ENCODE results near the gene THOC5.
"Not testable (repeated sequence)": the region's sequence is repeated elsewhere in the genome, so short reads cannot be mapped to it uniquely, and the experiment has no call there.

THOC5 gene

GRCh38 chr22:29553351-29554224 lies at the start of gene THOC5:
Gene THOC5 (minus strand): TSS chr22:29553757. CDS start chr22:29549147, 4,610 bp downstream.
- peak; percentile 89 for DNase-seq

- DNase-seq: no peak
These were observed 45.1 kb upstream of the THOC5 start for GRCh38 chr22:29598684-29599020.

GRCh38 chr22:29597871-29598683 lies 44.5 kb upstream of the THOC5 start:
- not testable (repeated sequence) for DNase-seq

- no peak for DNase-seq
These were observed 42.9 kb upstream of the THOC5 start for GRCh38 chr22:29596408-29596807.

DNA sequence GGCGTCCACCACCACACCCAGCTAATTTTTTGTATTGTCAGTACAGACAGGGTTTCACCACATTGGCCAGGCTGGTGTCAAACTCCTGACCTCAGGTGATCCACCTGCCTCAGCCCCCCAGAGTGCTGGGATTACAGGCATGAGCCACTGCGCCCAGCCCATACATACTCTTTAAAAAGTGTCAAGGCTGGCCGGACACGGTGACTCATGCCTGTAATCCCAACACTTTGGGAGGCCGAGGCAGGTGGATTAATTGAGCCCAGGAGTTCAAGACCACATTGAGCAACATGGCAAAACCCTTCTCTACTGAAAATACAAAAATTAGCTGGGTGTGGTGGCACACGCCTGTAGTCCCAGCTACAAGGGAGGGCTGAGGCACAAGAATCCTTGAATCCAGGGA lies 40.9 kb upstream of the THOC5 start:
- DNase-seq: not testable (repeated sequence)

DNA sequence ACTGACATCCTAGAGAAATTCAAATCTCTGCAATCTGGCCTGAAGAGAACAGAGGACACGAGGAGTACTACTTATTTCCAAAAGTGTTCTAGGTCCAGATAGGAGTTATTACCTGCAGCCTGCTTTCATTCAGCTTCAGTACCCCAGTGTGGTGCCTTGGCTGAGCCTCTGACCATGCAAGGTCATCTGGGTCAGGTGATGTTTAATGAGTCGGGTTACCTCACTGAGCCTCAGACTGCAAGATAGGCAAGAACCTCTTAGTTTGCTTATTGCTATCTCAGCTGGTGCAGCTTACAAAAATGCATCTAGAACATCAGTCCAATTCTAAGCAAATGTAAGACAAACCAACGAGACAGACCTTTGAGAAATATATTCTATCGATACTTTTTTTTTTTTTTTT lies 40.4 kb upstream of the THOC5 start:
- DNase-seq: no peak

DNA sequence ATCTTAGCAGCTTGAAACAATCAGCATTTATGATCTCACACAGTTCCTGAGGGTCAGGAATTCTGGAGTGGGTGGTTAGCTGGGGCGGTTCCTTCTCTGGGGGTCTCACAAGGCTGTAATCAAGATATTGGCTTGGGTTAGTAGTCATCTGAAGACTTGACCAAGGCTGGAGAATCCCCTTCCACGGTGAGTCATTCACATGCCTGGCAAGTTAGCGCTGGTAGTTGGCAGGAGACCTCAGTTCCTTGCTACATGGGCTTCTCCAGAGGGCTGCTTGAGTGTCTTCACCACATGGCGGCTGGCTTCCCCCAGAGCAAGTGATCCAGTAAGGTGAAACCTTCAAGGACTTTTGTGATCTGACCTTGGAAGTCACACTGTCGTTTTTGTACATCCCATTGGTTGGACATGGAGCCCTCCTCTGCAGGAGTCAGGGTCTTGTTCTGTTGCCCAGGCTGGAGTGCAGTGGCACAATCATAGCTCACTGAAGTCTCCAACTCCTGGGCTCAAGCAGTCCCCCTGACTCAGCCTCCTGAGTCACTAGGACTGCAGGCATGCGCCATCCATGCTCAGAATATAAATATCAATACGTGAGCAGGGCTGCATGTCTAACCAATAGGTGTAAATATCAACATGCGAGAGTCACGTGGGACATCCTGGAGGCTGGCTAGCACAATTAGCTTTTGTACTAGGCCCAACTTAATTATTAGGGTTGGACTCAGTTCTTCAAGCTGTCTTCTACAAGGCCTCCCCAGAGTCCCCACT lies 34.6 kb upstream of the THOC5 start:
- no peak for DNase-seq

DNA sequence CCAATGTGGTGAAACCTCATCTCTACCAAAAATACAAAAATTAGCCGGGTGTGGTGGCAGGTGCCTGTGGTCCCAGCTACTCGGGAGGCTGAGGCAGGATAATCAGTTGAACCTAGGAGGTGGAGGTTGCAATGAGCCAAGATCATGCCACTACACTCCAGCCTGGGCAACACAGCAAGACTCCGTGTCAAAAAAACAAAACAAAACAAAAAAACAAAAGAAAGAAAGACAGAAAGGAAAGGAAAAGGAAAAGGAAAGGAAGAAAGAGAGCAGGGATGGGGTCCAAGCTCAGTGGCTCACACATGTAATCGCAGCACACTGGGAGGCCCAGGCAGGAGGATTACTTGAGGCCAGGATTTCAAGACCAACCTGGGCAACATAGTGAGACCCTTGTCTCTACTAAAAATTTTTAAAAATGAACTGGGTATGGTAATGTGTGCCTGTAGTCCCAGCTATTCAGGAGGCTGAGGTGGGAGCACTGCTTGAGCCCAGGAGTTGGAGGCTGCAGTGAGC lies 32.7 kb upstream of the THOC5 start:
- DNase-seq: not testable (repeated sequence)

DNA sequence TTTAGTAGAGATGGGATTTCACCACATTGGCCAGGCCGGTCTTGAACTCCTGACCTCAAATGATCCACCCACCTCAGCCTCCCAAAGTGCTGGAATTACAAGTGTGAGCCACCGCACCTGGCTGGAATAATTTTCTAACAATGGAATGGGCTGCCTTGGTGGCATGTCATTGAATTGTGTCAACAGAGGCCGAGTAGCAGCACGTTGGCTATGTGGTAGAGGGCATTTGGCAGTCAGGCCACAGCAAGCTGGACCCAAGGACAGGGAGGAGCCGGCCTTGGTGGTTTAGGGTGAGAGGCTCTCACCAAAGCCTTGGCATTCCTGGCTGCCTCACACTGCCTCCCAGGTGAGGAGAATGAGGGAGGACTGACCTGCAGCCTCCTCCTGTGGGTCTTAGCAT lies 31.4 kb upstream of the THOC5 start:
- no peak for DNase-seq

DNA sequence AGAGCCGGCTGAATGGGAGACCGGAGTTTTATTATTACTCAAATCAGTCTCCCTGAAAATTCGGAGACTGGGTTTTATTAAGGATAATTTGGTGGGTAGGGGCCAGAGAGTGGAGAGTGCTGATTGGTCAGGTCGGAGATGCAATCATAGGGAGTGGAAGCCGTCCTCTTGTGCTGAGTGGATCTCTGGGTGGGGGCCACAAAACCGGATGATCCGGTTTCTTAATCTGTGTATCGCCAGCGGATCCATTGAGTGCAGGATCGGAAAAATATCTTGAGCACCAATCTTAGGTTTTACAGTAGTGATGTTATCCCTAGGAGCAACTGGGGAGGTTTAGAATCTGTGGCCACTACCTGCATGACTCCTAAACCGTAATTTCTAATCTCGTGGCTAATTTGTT lies 28.2 kb upstream of the THOC5 start:
- no peak for DNase-seq

DNA sequence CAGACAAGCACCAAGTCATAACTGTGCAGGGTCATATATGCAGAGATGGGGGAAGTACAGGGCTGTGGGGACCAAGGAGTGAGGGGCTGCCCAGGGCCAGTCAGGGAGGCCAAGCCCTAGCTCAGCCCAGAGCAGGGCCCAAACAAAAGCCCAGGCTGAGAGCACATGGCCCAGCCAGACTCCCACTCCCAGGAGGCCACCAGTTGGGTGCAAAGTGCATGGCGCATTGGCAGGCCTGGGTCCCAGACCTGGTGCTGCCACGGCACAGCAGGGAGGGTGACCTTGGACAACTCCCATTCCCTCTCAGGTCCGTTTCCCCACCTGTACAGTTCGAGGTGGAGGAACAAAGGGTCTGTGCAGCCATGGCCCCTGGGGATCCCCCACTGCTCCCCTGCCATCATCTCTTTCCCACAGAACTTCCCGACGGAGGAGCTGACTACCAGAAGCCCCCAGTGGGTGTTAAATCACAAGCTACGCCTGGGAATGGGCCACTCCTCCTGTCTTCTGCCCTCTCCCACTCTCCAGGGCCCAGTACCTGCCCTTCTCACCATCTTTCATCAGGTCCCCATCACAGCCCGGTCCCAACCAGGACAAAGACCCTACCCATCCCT lies 26.7 kb upstream of the THOC5 start:
- DNase-seq: no peak

DNA sequence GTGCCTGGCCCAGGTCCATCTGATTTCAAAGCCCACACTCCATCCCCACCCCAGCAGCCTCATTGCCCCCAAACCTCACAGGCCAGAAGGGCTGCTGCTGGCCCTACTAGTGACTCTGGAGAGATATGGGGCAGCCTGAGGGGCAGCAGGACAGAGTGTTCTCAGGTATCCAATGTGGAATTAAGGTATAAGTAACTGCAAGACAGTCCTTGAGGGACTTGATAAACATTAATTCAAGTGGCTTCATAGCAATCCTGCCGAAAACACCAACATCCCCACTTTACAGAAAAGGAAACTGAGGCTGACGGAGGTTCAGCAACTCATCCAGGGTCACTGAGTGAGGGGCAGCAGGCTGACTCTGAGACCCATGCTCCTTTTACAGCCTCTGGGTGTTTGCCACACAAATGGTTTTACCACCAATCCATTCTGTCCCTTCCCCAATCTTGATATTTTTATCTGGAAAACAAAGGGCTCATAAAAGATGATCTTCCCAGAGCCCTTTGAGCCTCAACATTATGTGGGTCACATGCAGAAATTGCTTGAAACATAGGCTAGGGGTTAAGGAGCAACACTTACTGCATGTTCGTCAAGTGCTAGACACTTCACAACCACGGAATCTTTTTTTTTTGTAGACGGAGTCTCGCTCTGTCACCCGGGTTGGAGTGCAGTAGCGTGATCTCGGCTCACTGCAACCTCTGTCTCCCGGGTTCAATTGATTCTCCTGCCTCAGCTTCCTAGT lies 25.1 kb upstream of the THOC5 start:
- no peak for DNase-seq

- no peak for DNase-seq
These were observed 21.3 kb upstream of the THOC5 start for GRCh38 chr22:29574762-29575450.

GRCh38 chr22:29570912-29571549 lies 17.5 kb upstream of the THOC5 start:
- DNase-seq: no peak

DNA sequence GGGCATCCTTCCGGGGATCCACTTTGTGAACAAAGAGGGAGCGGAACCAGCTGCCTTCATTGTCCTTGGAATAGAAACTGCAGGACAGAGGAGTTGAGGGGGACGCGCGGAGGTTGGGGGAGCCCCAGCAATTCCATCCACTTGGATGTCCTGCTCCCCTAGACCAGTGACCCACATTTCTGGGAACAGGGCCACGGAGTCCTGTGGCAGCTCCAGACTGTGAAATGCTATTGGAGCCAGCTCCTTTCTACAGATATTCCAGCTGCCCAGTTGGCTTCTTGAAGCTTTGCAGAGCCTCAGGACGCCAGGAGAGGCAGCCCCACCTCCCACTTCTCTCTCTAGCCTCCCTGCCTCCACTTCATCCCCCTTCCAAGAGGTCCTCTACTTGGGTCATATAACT lies 16.9 kb upstream of the THOC5 start:
- DNase-seq: no peak

DNA sequence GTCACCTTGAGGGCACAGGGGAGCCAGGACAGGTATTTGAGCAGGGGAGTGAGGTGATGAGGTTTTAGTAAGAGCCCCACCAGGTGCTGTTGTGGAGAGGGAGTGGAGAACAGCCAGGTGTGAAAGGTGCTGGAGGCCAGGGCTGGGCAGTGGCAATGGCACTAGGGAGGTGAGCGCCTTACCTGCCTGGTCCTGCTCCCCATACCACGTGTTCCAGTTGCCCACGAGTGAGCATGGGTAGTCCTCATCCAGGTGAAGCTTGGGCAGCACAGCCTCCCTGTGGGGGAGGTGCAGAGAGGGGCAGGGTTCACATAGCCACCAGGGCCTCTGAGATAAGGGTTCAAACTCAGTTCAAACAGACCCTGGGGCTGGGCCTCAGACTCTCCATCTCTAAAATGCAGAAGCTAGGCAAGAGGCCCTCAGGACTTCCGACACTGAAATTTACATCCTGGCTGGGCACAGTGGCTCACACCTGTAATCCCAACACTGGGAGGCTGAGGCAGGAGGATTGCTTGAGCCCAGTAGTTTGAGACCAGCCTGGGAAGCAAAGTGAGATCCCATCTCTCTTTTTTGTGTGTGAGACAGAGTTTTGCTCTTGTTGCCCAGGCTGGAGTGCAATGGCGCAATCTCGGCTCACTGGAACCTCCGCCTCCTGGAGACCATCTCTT lies 15.6 kb upstream of the THOC5 start:
- DNase-seq: no peak

DNA sequence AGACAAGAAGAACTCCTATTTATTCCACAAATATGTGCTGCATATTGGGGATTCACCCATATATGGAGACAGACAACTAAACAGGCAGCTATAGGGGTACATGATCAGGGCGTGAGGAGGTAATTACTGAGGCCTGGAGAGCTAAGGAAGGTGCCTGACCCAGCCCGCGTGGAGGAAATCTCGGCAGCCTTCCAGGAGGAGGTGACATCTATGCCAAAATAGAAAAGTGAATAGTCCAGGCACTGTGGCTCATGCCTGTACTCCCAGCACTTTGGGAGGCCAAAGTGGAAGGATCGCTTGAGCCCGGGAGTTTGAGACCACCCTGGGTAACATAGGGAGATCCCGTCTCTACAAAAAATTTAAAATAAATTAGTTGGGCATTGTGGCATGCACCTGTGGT lies 13.8 kb upstream of the THOC5 start:
- no peak for DNase-seq

GRCh38 chr22:29566513-29566912 lies 13.0 kb upstream of the THOC5 start:
- not testable (repeated sequence) for DNase-seq

DNA sequence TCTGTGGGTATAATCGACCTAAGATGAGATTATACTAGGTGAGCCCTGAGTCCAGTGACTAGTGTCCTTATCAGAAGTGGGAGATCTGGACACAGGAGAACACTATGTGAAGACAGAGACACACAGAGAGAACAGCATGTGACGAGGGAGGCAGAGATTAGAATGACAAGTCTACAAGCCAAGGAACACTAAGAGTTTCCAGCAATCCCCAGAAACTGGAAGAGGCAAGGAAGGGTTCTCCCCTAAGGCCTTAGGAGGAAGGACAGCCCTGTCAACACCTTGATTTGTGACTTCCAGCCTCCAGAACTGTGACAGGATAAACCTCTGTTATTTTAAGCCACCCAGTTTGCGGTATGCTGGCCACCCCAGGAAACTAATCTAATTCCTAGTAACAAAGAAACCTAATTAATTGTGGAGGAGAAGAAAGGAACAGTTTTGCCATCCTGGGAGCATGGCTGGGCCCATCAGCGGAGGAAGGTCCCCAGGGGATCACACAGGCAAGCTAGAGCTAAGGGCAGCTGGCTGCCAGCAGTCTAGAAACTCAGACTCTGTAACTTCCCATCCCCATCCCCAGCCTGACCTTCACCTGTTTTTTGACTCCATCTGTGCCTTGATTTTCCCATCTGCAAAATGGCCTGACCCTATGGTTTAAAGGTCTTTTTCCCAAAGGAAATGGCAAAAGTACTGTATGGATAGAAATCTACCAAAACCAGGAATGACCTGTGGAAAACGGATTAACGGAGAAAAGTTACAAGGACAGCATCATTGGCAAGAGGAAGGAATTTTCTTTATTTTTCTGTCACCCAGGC lies 10.3 kb upstream of the THOC5 start:
- no peak for DNase-seq

Data from DMS 273 treated with DMSO at 0.1 percent for 48 hours (cell line).